Ishikawa (cell line): ENCODE results near the gene S100A10.
A peak's percentile ranks its signal among the peaks of the same experiment; 100 is the strongest.

ENCODE experiments used
- CEBPB ChIP-seq: IDR thresholded peaks from 2 replicates; pipeline ENCODE4 v1.6.1; 2012
- CREB1 ChIP-seq: IDR thresholded peaks from 2 replicates; pipeline ENCODE4 v1.6.1; 2012; ENCODE audit warnings: low read depth
- EGR1 ChIP-seq: IDR thresholded peaks from 2 replicates; pipeline ENCODE4 v1.6.1; 2012
- EP300 ChIP-seq: IDR thresholded peaks from 2 replicates; pipeline ENCODE4 v1.6.1; 2012; ENCODE audit warnings: borderline replicate concordance
- FOXM1 ChIP-seq: IDR thresholded peaks from 2 replicates; pipeline ENCODE4 v1.6.1; 2012; ENCODE audit warnings: low read depth, borderline replicate concordance
- NFIC ChIP-seq: IDR thresholded peaks from 2 replicates; pipeline ENCODE4 v1.6.1; 2012
- RAD21 ChIP-seq: IDR thresholded peaks from 2 replicates; pipeline ENCODE4 v1.6.1; 2012; ENCODE audit warnings: low read depth
- REST ChIP-seq: IDR thresholded peaks from 2 replicates; pipeline ENCODE4 v1.6.1; 2012; ENCODE audit warnings: low read depth, mild to moderate bottlenecking
- TAF1 ChIP-seq: IDR thresholded peaks from 2 replicates; pipeline ENCODE4 v1.6.1; 2012; ENCODE audit warnings: low read depth, mild to moderate bottlenecking
- TCF12 ChIP-seq: IDR thresholded peaks from 2 replicates; pipeline ENCODE4 v1.6.1; 2012; ENCODE audit warnings: low read depth
- TEAD4 ChIP-seq: IDR thresholded peaks from 2 replicates; pipeline ENCODE4 v1.6.1; 2012
- YY1 ChIP-seq: IDR thresholded peaks from 2 replicates; pipeline ENCODE4 v1.6.1; 2012; ENCODE audit warnings: low read depth
- ZBTB7A ChIP-seq: IDR thresholded peaks from 2 replicates; pipeline ENCODE4 v1.6.1; 2012; ENCODE audit warnings: low read depth
- TF ChIP-seq, protein P1 (sequence below): IDR thresholded peaks from 2 replicates; pipeline ENCODE4 v1.6.1; 2012
- TF ChIP-seq, protein P2 (sequence below): IDR thresholded peaks from 2 replicates; pipeline ENCODE4 v1.6.1; 2012

The S100A10 gene

GRCh38 chr1:151988405-151988923 is 5.2 kb downstream of the S100A10 start:
- TF ChIP-seq, protein P1, sequence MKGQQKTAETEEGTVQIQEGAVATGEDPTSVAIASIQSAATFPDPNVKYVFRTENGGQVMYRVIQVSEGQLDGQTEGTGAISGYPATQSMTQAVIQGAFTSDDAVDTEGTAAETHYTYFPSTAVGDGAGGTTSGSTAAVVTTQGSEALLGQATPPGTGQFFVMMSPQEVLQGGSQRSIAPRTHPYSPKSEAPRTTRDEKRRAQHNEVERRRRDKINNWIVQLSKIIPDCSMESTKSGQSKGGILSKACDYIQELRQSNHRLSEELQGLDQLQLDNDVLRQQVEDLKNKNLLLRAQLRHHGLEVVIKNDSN, result 0 out of 2 replicates have a peak, but pooled peaks have one; percentile 18
- peak; percentile 89 for TF ChIP-seq NFIC
- TF ChIP-seq CEBPB, result peak; percentile 97
- TF ChIP-seq ZBTB7A, result no peak
- TF ChIP-seq TEAD4, result peak; percentile 98
- TF ChIP-seq RAD21, result no peak
- TF ChIP-seq EGR1, result no peak
- TF ChIP-seq EP300, result peak; percentile 96
- TF ChIP-seq REST, result no peak
- no peak for TF ChIP-seq YY1
- no peak for TF ChIP-seq CREB1
- peak; percentile 97 for TF ChIP-seq TCF12
- peak; percentile 92 for TF ChIP-seq FOXM1
- TF ChIP-seq, protein P2, sequence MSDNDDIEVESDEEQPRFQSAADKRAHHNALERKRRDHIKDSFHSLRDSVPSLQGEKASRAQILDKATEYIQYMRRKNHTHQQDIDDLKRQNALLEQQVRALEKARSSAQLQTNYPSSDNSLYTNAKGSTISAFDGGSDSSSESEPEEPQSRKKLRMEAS, result 0 out of 2 replicates have a peak, but pooled peaks have one; percentile 35
- TF ChIP-seq TAF1, result no peak

DNA sequence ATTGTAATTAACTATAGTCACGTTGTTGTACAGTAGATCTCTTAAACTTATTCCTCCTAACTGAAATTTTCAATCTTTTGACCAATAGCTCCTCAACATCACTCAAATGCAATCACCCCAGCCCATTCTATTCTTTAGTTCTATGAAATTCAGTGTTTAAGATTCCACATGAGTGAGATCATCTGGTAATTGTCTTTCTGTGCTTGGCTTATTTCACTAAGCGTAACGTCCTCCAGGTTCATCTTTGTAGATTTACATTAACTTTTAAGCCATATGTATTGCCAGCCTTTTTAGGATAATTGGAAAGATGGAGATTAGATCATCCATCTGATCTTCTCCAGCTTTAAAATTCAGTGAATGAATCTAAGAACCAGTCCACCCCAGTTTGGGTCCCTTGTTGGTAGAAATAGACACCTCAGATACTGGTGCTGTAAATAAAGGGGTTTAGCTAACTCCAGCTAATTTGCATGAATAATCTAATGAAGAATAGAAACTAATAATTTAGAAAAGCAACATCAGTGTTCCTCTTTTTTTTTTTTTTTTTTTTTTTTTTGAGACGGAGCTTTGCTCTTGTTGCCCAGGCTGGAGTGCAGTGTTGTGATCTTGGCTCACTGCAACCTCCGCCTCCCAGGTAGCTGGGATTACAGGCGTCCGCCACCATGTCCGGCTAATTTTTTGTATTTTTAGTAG is 7.0 kb downstream of the S100A10 start:
- no peak for TF ChIP-seq CREB1
- no peak for TF ChIP-seq REST
- no peak for TF ChIP-seq TEAD4
- TF ChIP-seq, protein P2, result no peak
- TF ChIP-seq NFIC, result no peak
- TF ChIP-seq EGR1, result no peak
- TF ChIP-seq TAF1, result no peak
- TF ChIP-seq CEBPB, result no peak
- TF ChIP-seq, protein P1, result no peak
- TF ChIP-seq RAD21, result no peak
- no peak for TF ChIP-seq EP300
- TF ChIP-seq ZBTB7A, result no peak
- TF ChIP-seq YY1, result no peak
- no peak for TF ChIP-seq FOXM1
- TF ChIP-seq TCF12, result no peak

DNA sequence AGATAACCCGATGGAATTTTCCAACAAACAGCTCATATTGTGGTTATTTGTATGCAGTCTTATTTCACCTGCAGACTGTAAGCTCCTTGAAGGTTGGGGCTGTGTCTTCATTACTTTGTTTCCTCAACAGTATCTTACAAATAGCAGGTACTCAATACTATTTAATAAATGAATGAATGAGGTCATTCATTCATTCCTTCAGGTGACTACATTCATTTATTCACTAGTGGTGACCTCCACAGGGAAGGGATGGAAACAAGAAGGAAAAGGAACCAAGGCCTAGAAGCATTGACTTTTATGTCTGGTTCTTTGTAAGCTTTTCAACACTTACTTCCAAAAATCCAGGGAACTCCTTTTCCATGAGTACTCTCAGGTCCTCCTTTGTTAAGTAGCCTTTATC is 7.9 kb downstream of the S100A10 start:
- TF ChIP-seq TEAD4 (no peak), REST (no peak), EGR1 (no peak), NFIC (no peak), CREB1 (no peak), CEBPB (no peak), YY1 (no peak), ZBTB7A (no peak), RAD21 (no peak), TAF1 (no peak)
- TF ChIP-seq, protein P1, result no peak

DNA sequence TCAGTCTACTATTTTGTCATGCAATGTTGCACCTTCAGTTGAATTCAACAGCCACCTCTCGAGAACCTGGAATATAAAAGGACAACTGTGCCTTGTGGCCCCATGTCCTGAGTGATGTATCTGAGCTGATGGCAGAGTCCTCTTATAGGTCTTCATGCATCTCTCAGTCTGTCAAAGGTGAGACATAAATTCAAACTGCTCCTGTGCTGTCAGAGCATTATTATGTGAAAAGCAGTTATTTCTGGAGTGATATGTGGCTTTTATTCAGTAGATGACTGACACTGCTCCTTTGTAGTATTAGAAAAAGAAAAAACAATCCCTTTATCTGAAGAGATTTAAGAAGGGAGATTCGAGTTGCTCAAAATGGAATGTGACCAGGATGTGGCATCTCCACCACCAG is 8.4 kb downstream of the S100A10 start:
- no peak for TF ChIP-seq RAD21
- no peak for TF ChIP-seq REST
- TF ChIP-seq TEAD4, result no peak
- TF ChIP-seq, protein P2, result no peak
- no peak for TF ChIP-seq ZBTB7A
- no peak for TF ChIP-seq NFIC
- TF ChIP-seq YY1, result no peak
- TF ChIP-seq TCF12, result no peak
- no peak for TF ChIP-seq EGR1
